ENCODE results near the gene SLC6A4.
"Not testable (repeated sequence)": the region's sequence is repeated elsewhere in the genome, so short reads cannot be mapped to it uniquely, and the experiment has no call there.

SLC6A4 gene

DNA sequence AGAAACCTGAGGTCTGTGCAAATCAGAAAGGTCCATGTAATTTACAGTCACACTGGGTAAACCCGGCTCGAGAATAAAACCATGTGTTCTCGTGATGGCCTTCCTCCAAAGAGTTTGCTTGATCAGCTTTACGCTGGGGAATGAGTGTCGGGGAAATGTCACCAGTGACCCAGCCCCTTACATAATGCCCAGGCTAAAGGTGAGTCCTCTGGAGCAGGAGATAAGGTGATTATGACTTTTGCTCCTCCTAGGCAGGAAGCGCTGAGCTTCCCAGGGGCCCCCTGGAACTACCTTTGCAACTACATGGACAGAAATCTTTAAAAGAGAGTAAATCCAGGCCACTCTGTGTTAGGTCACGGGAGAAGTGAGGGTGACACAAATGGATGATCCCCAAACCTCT is 15.7 kb downstream of the SLC6A4 start:
- DNase-seq (ENCODE audit: low read depth, low spot score), result no peak

- no peak for DNase-seq (ENCODE audit: low read depth, low spot score)
Observed at GRCh38 chr17:30219315-30219714, 16.2 kb downstream of the SLC6A4 start.

GRCh38 chr17:30218799-30219198 is 16.7 kb downstream of the SLC6A4 start:
- no peak for DNase-seq (ENCODE audit: low read depth, low spot score)

DNA sequence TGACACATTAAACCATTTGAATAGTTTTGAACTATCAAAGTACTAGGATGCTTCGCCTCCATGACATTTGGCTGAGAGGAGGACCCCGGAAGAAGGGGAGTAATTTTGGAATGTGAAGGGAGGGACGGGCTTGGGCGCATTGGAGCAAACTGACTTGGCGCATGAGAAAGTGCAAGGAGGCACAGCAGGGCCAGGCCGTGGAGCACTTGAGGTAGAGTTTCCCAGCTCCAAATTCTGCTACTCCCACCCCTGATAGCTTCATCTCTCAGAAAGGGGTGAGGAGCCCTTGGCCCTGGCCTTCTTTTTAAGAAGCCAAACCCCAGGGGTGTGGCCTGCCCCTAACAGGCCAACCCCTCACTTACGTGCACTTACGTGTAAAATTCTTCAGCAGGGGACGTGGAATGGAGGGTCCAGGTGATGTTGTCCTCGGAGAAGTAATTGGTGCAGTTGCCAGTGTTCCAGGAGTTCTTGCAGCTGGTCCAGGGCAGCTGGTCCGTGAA is 17.7 kb downstream of the SLC6A4 start:
- no peak for DNase-seq (ENCODE audit: low read depth, low spot score)

GRCh38 chr17:30217054-30217453 is 18.4 kb downstream of the SLC6A4 start:
- no peak for DNase-seq (ENCODE audit: low read depth, low spot score)

DNA sequence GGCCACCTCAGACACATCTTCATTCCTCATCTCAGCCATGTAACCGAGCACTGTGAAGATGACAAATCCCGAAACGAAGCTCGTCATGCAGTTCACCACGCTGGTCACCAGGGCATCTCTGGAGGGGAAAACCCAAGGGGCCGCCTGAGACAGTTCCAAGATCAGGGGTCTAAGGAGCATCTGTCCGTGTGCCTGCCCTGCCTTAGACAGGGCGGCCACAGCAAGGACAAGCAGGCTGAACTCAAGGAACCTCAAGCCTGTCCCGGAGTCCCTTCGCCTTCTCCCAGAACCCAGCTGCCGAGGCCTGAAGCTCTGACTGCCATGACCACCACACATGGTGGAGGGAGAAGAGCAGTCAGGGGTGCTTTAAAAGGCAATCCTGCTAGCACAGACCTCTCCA is 22.7 kb downstream of the SLC6A4 start:
- DNase-seq (ENCODE audit: low read depth, low spot score), result no peak

GRCh38 chr17:30211371-30211770 is 24.1 kb downstream of the SLC6A4 start:
- no peak for DNase-seq (ENCODE audit: low read depth, low spot score)

DNA sequence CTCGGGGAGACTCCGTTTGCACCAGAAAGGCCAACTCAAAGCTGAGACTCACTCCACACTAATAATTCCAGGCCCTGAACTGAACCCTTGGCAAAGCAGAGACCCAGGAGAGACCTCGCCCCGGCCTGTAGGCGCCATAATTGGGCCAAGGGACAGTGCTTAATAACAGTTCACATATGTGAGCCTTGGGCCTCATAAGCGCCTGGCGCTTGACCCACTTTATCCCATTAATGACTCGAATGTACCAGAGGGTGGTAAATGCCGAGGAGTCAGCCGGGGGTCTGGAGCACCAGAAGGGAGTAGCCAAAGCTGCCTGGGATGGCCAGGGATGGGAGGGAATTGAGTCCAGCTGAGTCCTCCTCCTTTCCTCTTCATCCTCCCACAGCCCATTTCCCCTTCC is 24.6 kb downstream of the SLC6A4 start:
- DNase-seq (ENCODE audit: low read depth, low spot score), result no peak

GRCh38 chr17:30210366-30210765 is 25.1 kb downstream of the SLC6A4 start:
- no peak for DNase-seq (ENCODE audit: low read depth, low spot score)

DNA sequence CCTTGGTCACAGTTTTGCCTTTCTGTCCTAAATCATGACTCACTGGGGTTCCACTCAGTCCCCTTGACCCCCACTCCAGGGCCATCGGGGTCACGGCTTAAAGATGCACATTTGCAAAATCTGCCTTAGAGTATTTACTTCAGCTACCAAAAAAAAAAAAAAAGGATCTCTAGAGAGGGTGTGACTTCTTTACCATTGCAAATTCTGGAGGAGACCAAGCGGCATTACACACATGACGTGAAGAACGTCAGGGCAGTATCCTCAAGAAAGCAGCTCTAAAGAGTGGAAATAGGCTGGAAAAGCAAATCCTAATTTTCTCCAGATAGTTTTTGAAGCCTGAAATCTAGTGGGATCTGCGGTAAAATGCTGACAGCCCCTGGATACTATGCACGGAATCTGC is 25.6 kb downstream of the SLC6A4 start:
- no peak for DNase-seq (ENCODE audit: low read depth, low spot score)

- no peak for DNase-seq (ENCODE audit: low read depth, low spot score)
Observed at GRCh38 chr17:30208214-30208613, 27.3 kb downstream of the SLC6A4 start.

GRCh38 chr17:30207655-30208054 is 27.8 kb downstream of the SLC6A4 start:
- DNase-seq (ENCODE audit: low read depth, low spot score), result no peak

- peak; percentile 38 for DNase-seq (ENCODE audit: low read depth, low spot score)
Observed at GRCh38 chr17:30203471-30203981, 32.0 kb downstream of the SLC6A4 start.

DNA sequence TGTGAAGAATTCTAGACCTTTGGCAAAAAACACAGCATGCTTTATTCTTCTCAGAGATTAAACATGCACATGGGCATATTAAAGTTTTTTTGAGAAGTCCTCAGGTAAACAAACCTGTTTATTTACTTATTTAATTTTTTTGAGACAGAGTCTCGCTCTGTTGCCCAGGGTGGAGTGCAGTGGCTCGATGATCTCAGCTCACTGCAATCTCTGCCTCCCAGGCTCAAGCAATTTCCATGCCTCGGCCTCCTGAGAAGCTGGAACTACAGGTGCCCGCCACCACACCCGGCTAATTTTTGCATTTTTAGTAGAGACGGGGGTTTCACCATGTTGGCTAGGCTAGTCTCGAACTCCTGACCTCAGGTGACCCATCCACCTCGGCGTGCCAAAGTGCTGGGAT is 34.8 kb downstream of the SLC6A4 start:
- not testable (repeated sequence) for DNase-seq (ENCODE audit: low read depth, low spot score)

GRCh38 chr17:30200106-30200505 is 35.4 kb downstream of the SLC6A4 start:
- DNase-seq (ENCODE audit: low read depth, low spot score), result no peak

GRCh38 chr17:30199600-30199999 is 35.9 kb downstream of the SLC6A4 start:
- no peak for DNase-seq (ENCODE audit: low read depth, low spot score)

GRCh38 chr17:30197416-30197815 is 38.1 kb downstream of the SLC6A4 start:
- DNase-seq (ENCODE audit: low read depth, low spot score), result no peak

- no peak for DNase-seq (ENCODE audit: low read depth, low spot score)
Observed at GRCh38 chr17:30196504-30196903, 39.0 kb downstream of the SLC6A4 start.

GRCh38 chr17:30191072-30191471 is 44.4 kb downstream of the SLC6A4 start:
- no peak for DNase-seq (ENCODE audit: low read depth, low spot score)

DNA sequence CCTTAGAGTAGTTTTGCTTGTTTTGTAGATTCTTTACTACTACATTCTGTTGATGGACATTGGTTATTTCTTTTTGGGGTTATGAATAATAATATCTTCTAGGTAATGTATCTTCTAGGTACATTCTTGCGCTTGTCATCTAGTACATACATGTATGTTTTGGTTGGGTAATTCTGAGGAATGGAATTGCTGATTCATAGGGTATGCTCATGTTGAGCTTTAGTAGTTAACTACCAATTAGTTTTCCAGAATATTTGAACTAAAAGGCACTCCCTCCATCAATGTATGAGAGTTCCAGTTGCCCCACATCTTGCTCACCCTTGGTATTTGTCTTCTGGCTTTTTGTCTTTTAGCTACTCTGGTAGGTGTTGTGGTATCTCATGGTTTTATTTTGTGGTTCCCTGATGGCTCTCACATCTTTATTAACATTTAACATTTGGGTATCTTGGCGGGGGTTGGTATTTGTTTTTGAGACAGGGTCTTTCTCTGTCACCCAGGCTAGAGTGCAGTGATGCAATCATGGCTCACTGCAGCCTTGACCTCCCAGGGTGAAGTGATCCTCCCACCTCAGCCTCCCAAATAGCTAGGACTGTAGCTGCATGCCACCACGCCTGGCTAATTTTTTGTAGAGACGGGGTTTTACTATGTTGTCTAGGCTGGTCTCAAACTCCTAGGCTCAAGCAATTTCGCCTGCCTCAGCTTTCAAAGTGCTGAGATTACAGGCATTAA is 47.1 kb downstream of the SLC6A4 start:
- no peak for DNase-seq (ENCODE audit: low read depth, low spot score)

DNA sequence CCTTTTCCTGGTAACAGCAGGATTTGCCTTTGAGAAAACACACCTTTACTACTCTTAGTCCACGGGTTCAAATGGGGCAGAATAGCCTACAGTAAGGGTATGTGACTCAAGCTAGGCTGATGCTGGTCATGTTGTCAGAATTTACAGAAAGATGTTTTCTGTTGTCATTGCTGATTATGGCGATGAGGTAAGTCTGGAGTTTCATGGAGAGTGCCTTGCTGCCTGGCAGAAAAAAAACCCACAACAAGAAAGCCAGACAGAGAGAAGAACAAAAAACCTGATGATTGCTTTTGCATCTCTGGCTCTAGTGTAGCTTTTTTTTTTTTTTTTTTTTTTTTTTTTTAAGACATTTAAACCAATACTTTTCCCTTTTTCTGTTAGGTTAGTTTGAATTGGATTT is 47.9 kb downstream of the SLC6A4 start:
- DNase-seq (ENCODE audit: low read depth, low spot score), result no peak

DNA sequence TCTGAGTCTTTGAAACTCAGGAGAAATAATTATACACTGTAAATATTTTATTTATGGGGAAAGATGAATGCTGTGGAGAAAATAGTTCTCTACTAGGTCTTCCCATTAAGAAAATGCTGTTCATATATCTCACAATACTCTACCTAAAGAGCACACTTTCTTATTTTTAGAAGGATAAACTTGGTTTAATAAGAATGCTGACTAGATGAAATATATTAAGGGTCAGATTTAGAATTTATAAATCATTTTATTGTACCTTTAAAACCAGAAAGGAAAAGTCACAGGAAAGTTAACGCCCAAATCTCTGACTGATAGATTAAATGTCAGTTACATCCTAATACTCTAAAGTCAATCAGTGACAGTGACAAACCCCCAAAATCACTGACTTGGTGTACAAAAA is 48.7 kb downstream of the SLC6A4 start:
- no peak for DNase-seq (ENCODE audit: low read depth, low spot score)

GRCh38 chr17:30176855-30177254 is 58.6 kb downstream of the SLC6A4 start:
- DNase-seq (ENCODE audit: low read depth, low spot score), result no peak

GRCh38 chr17:30174556-30174955 is 60.9 kb downstream of the SLC6A4 start:
- no peak for DNase-seq (ENCODE audit: low read depth, low spot score)

All from iPS DF 19.7 (cell line).